IMR-90 (cell line): Measurements from ENCODE around the gene AKAP13. TPM values are rescaled to one million over a fixed set of nuclear protein-coding genes. Genes with fewer than 3 reads are reported as not detected.

Source experiments
- ATAC-seq: fragments of 200-7000 bp; cut with Tn5 transposase; 2 replicates; pipeline ENCODE4 v1.9.1; 2020; ENCODE audit warnings: low read depth, mild to moderate bottlenecking, moderate library complexity
- BruUV-seq: library from RNA; stranded (reverse); fragments of 400-500 nt; replicated peaks from 2 replicates; lab custom pipeline; 2021; lab: Mats Ljungman, UMichigan
- CTCF ChIA-PET: fragments of 300-600 bp; formaldehyde crosslinking; extraction: SDS; loops from one replicate; lab custom pipeline; 2021; ENCODE audit warnings: antibody characterized with exemption; lab: Yijun Ruan, JAX
- POLR2A ChIA-PET: fragments of 300-600 bp; sonication (Branson Sonifier 250); formaldehyde crosslinking; loops from one replicate; lab custom pipeline; 2022; ENCODE audit warnings: antibody characterized with exemption; ENCODE audit not compliant: unreplicated experiment; lab: Charles Lee
- DNase-seq: peaks from one replicate; pipeline ENCODE4 v3.0.0; 2013
- H2AFZ ChIP-seq: replicated peaks from 2 replicates; pipeline ENCODE3; 2013; ENCODE audit warnings: low read length, mild to moderate bottlenecking; ENCODE audit not compliant: poor library complexity
- H2AK5ac ChIP-seq: 2 replicates; pipeline ENCODE4 v1.6.1; 2013; ENCODE audit warnings: low read depth, low read length, inconsistent platforms
- H2AK9ac ChIP-seq: replicated peaks from 2 replicates; pipeline ENCODE3; 2013; ENCODE audit warnings: mild to moderate bottlenecking, low read depth, low read length, moderate library complexity; ENCODE audit not compliant: poor library complexity
- H2BK120ac ChIP-seq: 2 replicates; pipeline ENCODE4 v1.6.1; 2013; ENCODE audit warnings: low read depth, low read length, inconsistent platforms
- H2BK15ac ChIP-seq: 3 replicates; pipeline ENCODE4 v1.6.1; 2013; ENCODE audit warnings: low read depth, low read length, inconsistent platforms
- H2BK20ac ChIP-seq: 2 replicates; pipeline ENCODE4 v1.6.1; 2013; ENCODE audit warnings: low read depth, mild to moderate bottlenecking, inconsistent platforms, low read length, moderate library complexity
- H2BK5ac ChIP-seq: 2 replicates; pipeline ENCODE4 v1.6.1; 2013; ENCODE audit warnings: mild to moderate bottlenecking, low read depth, low read length, inconsistent platforms; ENCODE audit not compliant: poor library complexity, severe bottlenecking
- H3K14ac ChIP-seq: replicated peaks from 2 replicates; pipeline ENCODE4 v1.6.1; 2013; ENCODE audit warnings: low read depth, low read length, inconsistent platforms
- H3K18ac ChIP-seq: 2 replicates; pipeline ENCODE4 v1.6.1; 2013; ENCODE audit warnings: low read depth, low read length, control low read depth
- H3K23ac ChIP-seq: 2 replicates; pipeline ENCODE4 v1.6.1; 2013; ENCODE audit warnings: low read depth, low read length, inconsistent platforms
- H3K27ac ChIP-seq: 2 replicates; pipeline ENCODE4 v1.5.1; 2013; ENCODE audit warnings: mild to moderate bottlenecking, control low read depth, low read length; ENCODE audit not compliant: insufficient read depth
- H3K27me3 ChIP-seq: 2 replicates; pipeline ENCODE4 v1.6.1; 2013; ENCODE audit warnings: low read length; ENCODE audit not compliant: control insufficient read depth, insufficient read depth
- H3K36me3 ChIP-seq: 2 replicates; pipeline ENCODE4 v1.6.1; 2013; ENCODE audit warnings: low read length, mixed read lengths; ENCODE audit not compliant: control insufficient read depth, insufficient read depth
- H3K4ac ChIP-seq: 2 replicates; pipeline ENCODE4 v1.6.1; 2013; ENCODE audit warnings: low read depth, low read length, inconsistent platforms
- H3K4me1 ChIP-seq: 2 replicates; pipeline ENCODE4 v1.6.1; 2013; ENCODE audit warnings: low read length, mixed read lengths; ENCODE audit not compliant: control insufficient read depth, insufficient read depth
- H3K4me2 ChIP-seq: 2 replicates; pipeline ENCODE4 v1.6.1; 2013; ENCODE audit warnings: low read depth, mild to moderate bottlenecking, control low read depth, low read length, moderate library complexity
- H3K4me3 ChIP-seq: 2 replicates; pipeline ENCODE4 v1.5.1; 2013; ENCODE audit warnings: low read depth, mild to moderate bottlenecking, control low read depth, low read length, moderate library complexity; ENCODE audit not compliant: insufficient read depth
- H3K56ac ChIP-seq: 2 replicates; pipeline ENCODE4 v1.6.1; 2013; ENCODE audit warnings: low read length, inconsistent platforms; ENCODE audit not compliant: insufficient read depth; ENCODE audit errors: extremely low read depth
- H3K79me1 ChIP-seq, 2 experiments: 2 replicates each; pipeline ENCODE4 v1.6.1; 2013; ENCODE audit warnings: low read length in 2 of 2, inconsistent platforms in 1 of 2, low read depth in 1 of 2
- H3K9ac ChIP-seq: 2 replicates; pipeline ENCODE4 v1.6.1; 2013; ENCODE audit warnings: low read depth, low read length, control low read depth
- H3K9me1 ChIP-seq: 2 replicates; pipeline ENCODE4 v1.6.1; 2013; ENCODE audit warnings: low read length, inconsistent platforms; ENCODE audit not compliant: insufficient read depth
- H3K9me3 ChIP-seq: 2 replicates; pipeline ENCODE4 v1.6.1; 2013; ENCODE audit warnings: low read length; ENCODE audit not compliant: control insufficient read depth, insufficient read depth
- H4K20me1 ChIP-seq: 2 replicates; pipeline ENCODE4 v1.6.1; 2013; ENCODE audit warnings: low read length, inconsistent platforms; ENCODE audit not compliant: insufficient read depth
- H4K5ac ChIP-seq: 2 replicates; pipeline ENCODE4 v1.6.1; 2013; ENCODE audit warnings: mild to moderate bottlenecking, low read depth, low read length, control low read depth
- H4K8ac ChIP-seq, 2 experiments: 2 replicates each; pipeline ENCODE4 v1.6.1; 2013; ENCODE audit warnings: low read depth in 2 of 2, low read length in 2 of 2, control low read depth in 1 of 2, inconsistent platforms in 1 of 2
- H4K91ac ChIP-seq: 2 replicates; pipeline ENCODE4 v1.6.1; 2013; ENCODE audit warnings: low read depth, low read length, inconsistent platforms; ENCODE audit not compliant: insufficient read depth
- MXI1 ChIP-seq: IDR thresholded peaks from 2 replicates; pipeline ENCODE4 v1.6.1; 2012; ENCODE audit warnings: low read depth, mild to moderate bottlenecking, low read length, moderate library complexity, borderline replicate concordance
- RAD21 ChIP-seq: IDR thresholded peaks from 2 replicates; pipeline ENCODE4 v1.6.1; 2012; ENCODE audit warnings: low read length, improper control_type of control experiment
- RCOR1 ChIP-seq: IDR thresholded peaks from 2 replicates; pipeline ENCODE4 v1.6.1; 2012; ENCODE audit warnings: mild to moderate bottlenecking, low read length, improper control_type of control experiment; ENCODE audit not compliant: insufficient replicate concordance
- SMC3 ChIP-seq: fragments of 150-350 bp; IDR thresholded peaks from 2 replicates; pipeline ENCODE4 v1.6.1; 2016; ENCODE audit warnings: low read depth, mild to moderate bottlenecking, antibody characterized with exemption, low read length, moderate library complexity
- dilution Hi-C: fragments of 300-500 bp; cut with HindIII; formaldehyde crosslinking; loops from one replicate; pipeline ENCODE4 v1.14.3; 2018; ENCODE audit warnings: low sequenced_read_pairs; ENCODE audit not compliant: unreplicated experiment
- in situ Hi-C: fragments of 300-500 bp; cut with MboI; formaldehyde crosslinking; loops from 3 replicates; pipeline ENCODE4 v1.14.3; 2019; ENCODE audit warnings: low sequenced_read_pairs, inconsistent platforms, mixed read lengths
- intact Hi-C: fragments of 100-400 bp; cut with micrococcal nuclease; formaldehyde crosslinking; loops from 2 replicates; pipeline ENCODE4 v1.10.0; 2022
- polyA plus RNA-seq, 3 experiments: library from polyadenylated mRNA; depleted of rRNA; stranded (reverse); fragments of >200 nt; gene quantifications; 2 replicates each; pipeline ENCODE4 v1.2.3, GENCODE V29; 2012; ENCODE audit warnings: low replicate concordance in 1 of 3
- total RNA-seq: library from RNA; depleted of rRNA; stranded (reverse); fragments of >200 nt; gene quantifications from 2 replicates; pipeline ENCODE4 v1.2.3, GENCODE V29; 2012
- TF ChIP-seq, protein P1 (sequence below): fragments of 150-350 bp; IDR thresholded peaks from 2 replicates; pipeline ENCODE4 v1.6.1; 2016; ENCODE audit warnings: low read depth, mild to moderate bottlenecking, low read length, moderate library complexity, borderline replicate concordance

The AKAP13 gene
- total and polyA plus RNA-seq, 2 of the 4 experiments (the other 2 are of a cell fraction): 10.4 to 46.4 TPM

GRCh38 chr15:85616549-85617110 is 236.2 kb downstream of the AKAP13 start:
- no peaks in the 10 kb centered on the region for H3K36me3 ChIP-seq
- no peak overlapping the region for H2BK5ac ChIP-seq
- no peak overlapping the region for H3K56ac ChIP-seq
- peak overlapping the region; percentile 49; the same call in 1 of the 2 replicates for H2BK20ac ChIP-seq
- H3K9ac ChIP-seq: no peak overlapping the region; the same call in 1 of the 2 replicates
- H2AK9ac ChIP-seq: no peak overlapping the region
- H3K79me1 ChIP-seq: peaks cover 23 to 57% of the 10 kb centered on the region in 2 experiments
- intact Hi-C loops (loop anchor here (1.0 to 10.0 kb wide), 4 partner anchors 88 to 319 kb away; partner anchors contain the start of gene KLHL25), dilution Hi-C loops (no loop called here), in situ Hi-C loops (no loop called here)
- peak overlapping the region; percentile 41 for H3K4ac ChIP-seq
- no peak for ATAC-seq
- H4K8ac ChIP-seq: 0 out of 4 replicates have a peak overlapping the region, but pooled peaks of 1 of the 2 experiments have one; percentile 77
- POLR2A ChIA-PET: no interaction called here
- H3K18ac ChIP-seq: no peak overlapping the region
- H2BK120ac ChIP-seq: no peak overlapping the region; the same call in 1 of the 2 replicates
- no peak overlapping the region for H2BK15ac ChIP-seq
- H3K27me3 ChIP-seq: no peaks in the 10 kb centered on the region
- H4K91ac ChIP-seq: no peak overlapping the region
- peak overlapping the region; percentile 18; the same call in 1 of the 2 replicates for H3K23ac ChIP-seq
- peaks cover 5% of the 10 kb centered on the region; the same call in 1 of the 2 replicates for H3K9me1 ChIP-seq
- BruUV-seq: no TSS peak
- no peak overlapping the region for H2AK5ac ChIP-seq
- no peak for DNase-seq
- CTCF ChIA-PET: no interaction called here
- H2AFZ ChIP-seq: no peak overlapping the region
- H3K4me2 ChIP-seq: no peak overlapping the region
- H4K20me1 ChIP-seq: no peaks in the 10 kb centered on the region; the same call in 1 of the 2 replicates
- peak overlapping the region; percentile 50; the same call in 1 of the 2 replicates for H3K14ac ChIP-seq
- no peaks in the 10 kb centered on the region for H3K9me3 ChIP-seq
- TF ChIP-seq MXI1 (no peak), RCOR1 (no peak), SMC3 (no peak), RAD21 (no peak)
- TF ChIP-seq, protein P1, sequence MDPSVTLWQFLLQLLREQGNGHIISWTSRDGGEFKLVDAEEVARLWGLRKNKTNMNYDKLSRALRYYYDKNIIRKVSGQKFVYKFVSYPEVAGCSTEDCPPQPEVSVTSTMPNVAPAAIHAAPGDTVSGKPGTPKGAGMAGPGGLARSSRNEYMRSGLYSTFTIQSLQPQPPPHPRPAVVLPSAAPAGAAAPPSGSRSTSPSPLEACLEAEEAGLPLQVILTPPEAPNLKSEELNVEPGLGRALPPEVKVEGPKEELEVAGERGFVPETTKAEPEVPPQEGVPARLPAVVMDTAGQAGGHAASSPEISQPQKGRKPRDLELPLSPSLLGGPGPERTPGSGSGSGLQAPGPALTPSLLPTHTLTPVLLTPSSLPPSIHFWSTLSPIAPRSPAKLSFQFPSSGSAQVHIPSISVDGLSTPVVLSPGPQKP: no peak
- no peak overlapping the region for H3K27ac ChIP-seq
- H4K5ac ChIP-seq: no peak overlapping the region; the same call in 1 of the 2 replicates
- peaks cover 14% of the 10 kb centered on the region for H3K4me1 ChIP-seq
- no peak overlapping the region for H3K4me3 ChIP-seq
